ENCODE measurements around the gene RPS3A. TPM values are rescaled to one million over a fixed set of nuclear protein-coding genes. Genes with fewer than 3 reads are reported as not detected.

RPS3A gene
- total and polyA plus RNA-seq, 2 donors (not counting 1 experiment from before 2014, with no cell fraction given), result 1,918 to 2,843 TPM

DNA sequence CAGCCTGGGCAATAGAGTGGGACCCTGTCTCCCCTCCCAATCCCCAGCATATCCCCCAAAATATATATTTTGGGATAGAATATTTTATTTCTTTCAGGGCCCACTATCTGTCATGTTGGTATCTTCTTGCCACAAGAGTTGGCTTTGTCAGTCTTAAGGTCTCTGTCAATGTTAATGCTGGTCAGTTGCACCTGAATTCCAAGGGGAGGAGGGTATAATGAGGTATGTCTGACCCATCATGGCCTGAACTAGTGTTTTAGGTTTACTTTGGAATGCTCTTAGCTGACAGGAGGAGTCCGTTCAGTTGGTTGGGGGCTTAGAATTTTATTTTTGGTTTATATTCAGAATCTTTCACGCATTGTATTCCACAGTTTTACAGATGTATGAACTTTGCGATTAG is 6.2 kb upstream of the RPS3A start:
- no peak overlapping the region for H3K27ac ChIP-seq (ENCODE audit: insufficient read depth, low read length)
- H3K79me2 ChIP-seq (ENCODE audit: control insufficient read depth, insufficient read depth, low read length), result no peaks in the 10 kb centered on the region
- no peak overlapping the region for H3K4me3 ChIP-seq (replicated peaks in 1 of 4; ENCODE audit: control extremely low read depth in 1 of 4, insufficient read depth in 1 of 4, low read depth in 3 of 4, low read length in 4 of 4)
- DNase-seq (ENCODE audit: low read depth in 2 of 2), result no peak
- no peaks in the 10 kb centered on the region for H3K4me1 ChIP-seq (ENCODE audit: control insufficient read depth, extremely low read depth, insufficient read depth, low read length)
- H2AFZ ChIP-seq (ENCODE audit: low read length), result no peak overlapping the region
- no peaks in the 10 kb centered on the region for H3K9me3 ChIP-seq (ENCODE audit: control insufficient read depth, insufficient read depth, low read depth, low read length)
- no peaks in the 10 kb centered on the region for H4K20me1 ChIP-seq (ENCODE audit: control insufficient read depth, extremely low read depth, insufficient read depth, low read length)
- TF ChIP-seq, protein P1, sequence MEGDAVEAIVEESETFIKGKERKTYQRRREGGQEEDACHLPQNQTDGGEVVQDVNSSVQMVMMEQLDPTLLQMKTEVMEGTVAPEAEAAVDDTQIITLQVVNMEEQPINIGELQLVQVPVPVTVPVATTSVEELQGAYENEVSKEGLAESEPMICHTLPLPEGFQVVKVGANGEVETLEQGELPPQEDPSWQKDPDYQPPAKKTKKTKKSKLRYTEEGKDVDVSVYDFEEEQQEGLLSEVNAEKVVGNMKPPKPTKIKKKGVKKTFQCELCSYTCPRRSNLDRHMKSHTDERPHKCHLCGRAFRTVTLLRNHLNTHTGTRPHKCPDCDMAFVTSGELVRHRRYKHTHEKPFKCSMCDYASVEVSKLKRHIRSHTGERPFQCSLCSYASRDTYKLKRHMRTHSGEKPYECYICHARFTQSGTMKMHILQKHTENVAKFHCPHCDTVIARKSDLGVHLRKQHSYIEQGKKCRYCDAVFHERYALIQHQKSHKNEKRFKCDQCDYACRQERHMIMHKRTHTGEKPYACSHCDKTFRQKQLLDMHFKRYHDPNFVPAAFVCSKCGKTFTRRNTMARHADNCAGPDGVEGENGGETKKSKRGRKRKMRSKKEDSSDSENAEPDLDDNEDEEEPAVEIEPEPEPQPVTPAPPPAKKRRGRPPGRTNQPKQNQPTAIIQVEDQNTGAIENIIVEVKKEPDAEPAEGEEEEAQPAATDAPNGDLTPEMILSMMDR (conservative IDR thresholded peaks at IDR 0.05 in 1 of 2, IDR thresholded peaks at IDR 0.05 in 1 of 2; ENCODE audit: low read depth in 1 of 2, low read length in 2 of 2), result no peak
- TF ChIP-seq EZH2 (IDR thresholded peaks at IDR 0.05; ENCODE audit: low read length, missing control alignments), result no peak
- H3K4me2 ChIP-seq (ENCODE audit: extremely low read depth, insufficient read depth, low read length), result no peak overlapping the region
- no peak overlapping the region for H3K9ac ChIP-seq (ENCODE audit: insufficient read depth, low read length)
- H3K36me3 ChIP-seq (ENCODE audit: control insufficient read depth, insufficient read depth, low read length), result no peaks in the 10 kb centered on the region
- no peaks in the 10 kb centered on the region for H3K27me3 ChIP-seq (ENCODE audit: control insufficient read depth, insufficient read depth, low read length)

DNA sequence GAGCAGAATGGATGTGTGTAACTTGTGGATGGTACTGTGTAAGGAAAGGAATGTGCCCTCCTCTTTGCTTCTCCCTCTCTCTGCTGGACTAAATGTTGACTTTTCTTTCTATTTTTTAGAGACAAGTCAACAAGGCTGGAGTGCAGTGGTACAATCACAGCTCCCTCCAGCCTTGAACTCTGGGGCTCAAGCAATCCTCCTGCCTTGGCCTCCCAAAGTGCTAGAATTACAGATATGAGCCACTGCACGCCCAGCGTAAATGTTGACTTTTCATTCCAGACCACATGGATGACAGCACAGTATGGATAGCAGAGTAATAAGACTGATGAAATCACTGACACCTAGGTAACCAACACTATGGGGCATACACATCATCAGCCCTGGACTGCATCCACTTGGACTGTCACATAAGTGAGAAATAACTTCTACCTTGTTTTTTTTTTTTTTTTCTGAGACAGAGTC is 5.1 kb upstream of the RPS3A start:
- Histone ChIP-seq H3K27ac (ENCODE audit: insufficient read depth, low read length) (no peak overlapping the region), H3K4me3 (replicated peaks in 1 of 4; ENCODE audit: control extremely low read depth in 1 of 4, insufficient read depth in 1 of 4, low read depth in 3 of 4, low read length in 4 of 4) (no peak overlapping the region), H4K20me1 (ENCODE audit: control insufficient read depth, extremely low read depth, insufficient read depth, low read length) (no peaks in the 10 kb centered on the region), H3K36me3 (ENCODE audit: control insufficient read depth, insufficient read depth, low read length) (no peaks in the 10 kb centered on the region), H3K9me3 (ENCODE audit: control insufficient read depth, insufficient read depth, low read depth, low read length) (no peaks in the 10 kb centered on the region), H3K9ac (ENCODE audit: insufficient read depth, low read length) (no peak overlapping the region), H3K4me1 (ENCODE audit: control insufficient read depth, extremely low read depth, insufficient read depth, low read length) (no peaks in the 10 kb centered on the region), H2AFZ (ENCODE audit: low read length) (no peak overlapping the region), H3K79me2 (ENCODE audit: control insufficient read depth, insufficient read depth, low read length) (no peaks in the 10 kb centered on the region), H3K4me2 (ENCODE audit: extremely low read depth, insufficient read depth, low read length) (no peak overlapping the region), H3K27me3 (ENCODE audit: control insufficient read depth, insufficient read depth, low read length) (no peaks in the 10 kb centered on the region)
- DNase-seq (ENCODE audit: low read depth in 2 of 2), result no peak
- TF ChIP-seq EZH2 (IDR thresholded peaks at IDR 0.05; ENCODE audit: low read length, missing control alignments), result no peak
- TF ChIP-seq, protein P1 (conservative IDR thresholded peaks at IDR 0.05 in 1 of 2, IDR thresholded peaks at IDR 0.05 in 1 of 2; ENCODE audit: low read depth in 1 of 2, low read length in 2 of 2), result no peak

DNA sequence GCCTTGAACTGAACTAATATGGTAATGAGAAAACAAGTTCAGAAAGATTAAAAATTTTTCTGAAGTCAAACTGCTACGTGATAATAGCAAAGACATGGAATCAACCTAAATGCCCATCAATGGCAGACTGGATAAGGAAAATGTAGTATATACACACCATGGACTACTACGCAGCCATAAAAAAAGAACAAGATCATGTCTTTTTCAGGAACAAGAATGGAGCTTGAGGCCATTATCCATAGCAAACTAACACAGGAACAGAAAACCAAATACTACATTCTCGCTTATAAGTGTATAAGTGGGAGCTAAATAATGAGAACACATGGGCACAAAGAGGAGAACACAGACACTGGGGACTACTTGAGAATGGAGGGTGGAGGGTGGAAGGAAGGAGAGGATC is 4.3 kb upstream of the RPS3A start:
- Histone ChIP-seq H3K4me1 (ENCODE audit: control insufficient read depth, extremely low read depth, insufficient read depth, low read length) (no peaks in the 10 kb centered on the region), H2AFZ (ENCODE audit: low read length) (no peak overlapping the region), H3K79me2 (ENCODE audit: control insufficient read depth, insufficient read depth, low read length) (peaks cover 7% of the 10 kb centered on the region), H3K4me2 (ENCODE audit: extremely low read depth, insufficient read depth, low read length) (no peak overlapping the region), H3K27ac (ENCODE audit: insufficient read depth, low read length) (no peak overlapping the region), H3K27me3 (ENCODE audit: control insufficient read depth, insufficient read depth, low read length) (no peaks in the 10 kb centered on the region), H3K9me3 (ENCODE audit: control insufficient read depth, insufficient read depth, low read depth, low read length) (no peaks in the 10 kb centered on the region), H4K20me1 (ENCODE audit: control insufficient read depth, extremely low read depth, insufficient read depth, low read length) (peaks cover under 1% of the 10 kb centered on the region), H3K36me3 (ENCODE audit: control insufficient read depth, insufficient read depth, low read length) (no peaks in the 10 kb centered on the region), H3K4me3 (replicated peaks in 1 of 4; ENCODE audit: control extremely low read depth in 1 of 4, insufficient read depth in 1 of 4, low read depth in 3 of 4, low read length in 4 of 4) (no peak overlapping the region), H3K9ac (ENCODE audit: insufficient read depth, low read length) (no peak overlapping the region)
- DNase-seq (ENCODE audit: low read depth in 2 of 2), result no peak
- TF ChIP-seq, protein P1 (conservative IDR thresholded peaks at IDR 0.05 in 1 of 2, IDR thresholded peaks at IDR 0.05 in 1 of 2; ENCODE audit: low read depth in 1 of 2, low read length in 2 of 2), result no peak
- no peak for TF ChIP-seq EZH2 (IDR thresholded peaks at IDR 0.05; ENCODE audit: low read length, missing control alignments)

Measured in fibroblast of lung (primary cell).